IMR-90 (cell line): ENCODE results near the gene PI4KA. TPM values are rescaled to one million over a fixed set of nuclear protein-coding genes. Genes with fewer than 3 reads are reported as not detected.

Source experiments
- ATAC-seq: fragments of 200-7000 bp; cut with Tn5 transposase; 2 replicates; pipeline ENCODE4 v1.9.1; 2020; ENCODE audit warnings: low read depth, mild to moderate bottlenecking, moderate library complexity
- BruUV-seq: library from RNA; stranded (reverse); fragments of 400-500 nt; replicated peaks from 2 replicates; lab custom pipeline; 2021; lab: Mats Ljungman, UMichigan
- CTCF ChIA-PET: fragments of 300-600 bp; formaldehyde crosslinking; extraction: SDS; loops from one replicate; lab custom pipeline; 2021; ENCODE audit warnings: antibody characterized with exemption; lab: Yijun Ruan, JAX
- POLR2A ChIA-PET: fragments of 300-600 bp; sonication (Branson Sonifier 250); formaldehyde crosslinking; loops from one replicate; lab custom pipeline; 2022; ENCODE audit warnings: antibody characterized with exemption; ENCODE audit not compliant: unreplicated experiment; lab: Charles Lee
- DNase-seq: peaks from one replicate; pipeline ENCODE4 v3.0.0; 2013
- H2AFZ ChIP-seq: replicated peaks from 2 replicates; pipeline ENCODE3; 2013; ENCODE audit warnings: low read length, mild to moderate bottlenecking; ENCODE audit not compliant: poor library complexity
- H2AK5ac ChIP-seq: 2 replicates; pipeline ENCODE4 v1.6.1; 2013; ENCODE audit warnings: low read depth, low read length, inconsistent platforms
- H2AK9ac ChIP-seq: replicated peaks from 2 replicates; pipeline ENCODE3; 2013; ENCODE audit warnings: mild to moderate bottlenecking, low read depth, low read length, moderate library complexity; ENCODE audit not compliant: poor library complexity
- H2BK120ac ChIP-seq: 2 replicates; pipeline ENCODE4 v1.6.1; 2013; ENCODE audit warnings: low read depth, low read length, inconsistent platforms
- H2BK15ac ChIP-seq: 3 replicates; pipeline ENCODE4 v1.6.1; 2013; ENCODE audit warnings: low read depth, low read length, inconsistent platforms
- H2BK20ac ChIP-seq: 2 replicates; pipeline ENCODE4 v1.6.1; 2013; ENCODE audit warnings: low read depth, mild to moderate bottlenecking, inconsistent platforms, low read length, moderate library complexity
- H2BK5ac ChIP-seq: 2 replicates; pipeline ENCODE4 v1.6.1; 2013; ENCODE audit warnings: mild to moderate bottlenecking, low read depth, low read length, inconsistent platforms; ENCODE audit not compliant: poor library complexity, severe bottlenecking
- H3K14ac ChIP-seq: replicated peaks from 2 replicates; pipeline ENCODE4 v1.6.1; 2013; ENCODE audit warnings: low read depth, low read length, inconsistent platforms
- H3K18ac ChIP-seq: 2 replicates; pipeline ENCODE4 v1.6.1; 2013; ENCODE audit warnings: low read depth, low read length, control low read depth
- H3K23ac ChIP-seq: 2 replicates; pipeline ENCODE4 v1.6.1; 2013; ENCODE audit warnings: low read depth, low read length, inconsistent platforms
- H3K27ac ChIP-seq: 2 replicates; pipeline ENCODE4 v1.5.1; 2013; ENCODE audit warnings: mild to moderate bottlenecking, control low read depth, low read length; ENCODE audit not compliant: insufficient read depth
- H3K27me3 ChIP-seq: 2 replicates; pipeline ENCODE4 v1.6.1; 2013; ENCODE audit warnings: low read length; ENCODE audit not compliant: control insufficient read depth, insufficient read depth
- H3K36me3 ChIP-seq: 2 replicates; pipeline ENCODE4 v1.6.1; 2013; ENCODE audit warnings: low read length, mixed read lengths; ENCODE audit not compliant: control insufficient read depth, insufficient read depth
- H3K4ac ChIP-seq: 2 replicates; pipeline ENCODE4 v1.6.1; 2013; ENCODE audit warnings: low read depth, low read length, inconsistent platforms
- H3K4me1 ChIP-seq: 2 replicates; pipeline ENCODE4 v1.6.1; 2013; ENCODE audit warnings: low read length, mixed read lengths; ENCODE audit not compliant: control insufficient read depth, insufficient read depth
- H3K4me2 ChIP-seq: 2 replicates; pipeline ENCODE4 v1.6.1; 2013; ENCODE audit warnings: low read depth, mild to moderate bottlenecking, control low read depth, low read length, moderate library complexity
- H3K4me3 ChIP-seq: 2 replicates; pipeline ENCODE4 v1.5.1; 2013; ENCODE audit warnings: low read depth, mild to moderate bottlenecking, control low read depth, low read length, moderate library complexity; ENCODE audit not compliant: insufficient read depth
- H3K56ac ChIP-seq: 2 replicates; pipeline ENCODE4 v1.6.1; 2013; ENCODE audit warnings: low read length, inconsistent platforms; ENCODE audit not compliant: insufficient read depth; ENCODE audit errors: extremely low read depth
- H3K79me1 ChIP-seq, 2 experiments: 2 replicates each; pipeline ENCODE4 v1.6.1; 2013; ENCODE audit warnings: low read length in 2 of 2, inconsistent platforms in 1 of 2, low read depth in 1 of 2
- H3K9ac ChIP-seq: 2 replicates; pipeline ENCODE4 v1.6.1; 2013; ENCODE audit warnings: low read depth, low read length, control low read depth
- H3K9me1 ChIP-seq: 2 replicates; pipeline ENCODE4 v1.6.1; 2013; ENCODE audit warnings: low read length, inconsistent platforms; ENCODE audit not compliant: insufficient read depth
- H3K9me3 ChIP-seq: 2 replicates; pipeline ENCODE4 v1.6.1; 2013; ENCODE audit warnings: low read length; ENCODE audit not compliant: control insufficient read depth, insufficient read depth
- H4K20me1 ChIP-seq: 2 replicates; pipeline ENCODE4 v1.6.1; 2013; ENCODE audit warnings: low read length, inconsistent platforms; ENCODE audit not compliant: insufficient read depth
- H4K5ac ChIP-seq: 2 replicates; pipeline ENCODE4 v1.6.1; 2013; ENCODE audit warnings: mild to moderate bottlenecking, low read depth, low read length, control low read depth
- H4K8ac ChIP-seq, 2 experiments: 2 replicates each; pipeline ENCODE4 v1.6.1; 2013; ENCODE audit warnings: low read depth in 2 of 2, low read length in 2 of 2, control low read depth in 1 of 2, inconsistent platforms in 1 of 2
- H4K91ac ChIP-seq: 2 replicates; pipeline ENCODE4 v1.6.1; 2013; ENCODE audit warnings: low read depth, low read length, inconsistent platforms; ENCODE audit not compliant: insufficient read depth
- BHLHE40 ChIP-seq: fragments of 150-350 bp; IDR thresholded peaks from 2 replicates; pipeline ENCODE4 v1.6.1; 2016; ENCODE audit warnings: mild to moderate bottlenecking, low read depth, low read length
- CEBPB ChIP-seq: IDR thresholded peaks from 2 replicates; pipeline ENCODE4 v1.6.1; 2012; ENCODE audit warnings: low read depth, low read length, improper control_type of control experiment
- ELK1 ChIP-seq: fragments of 150-350 bp; IDR thresholded peaks from 2 replicates; pipeline ENCODE4 v1.6.1; 2016; ENCODE audit warnings: low read depth, mild to moderate bottlenecking, low read length, moderate library complexity, borderline replicate concordance
- FOS ChIP-seq: fragments of 150-350 bp; IDR thresholded peaks from 2 replicates; pipeline ENCODE4 v1.6.1; 2016; ENCODE audit warnings: low read depth, low read length
- MAFK ChIP-seq: IDR thresholded peaks from 2 replicates; pipeline ENCODE4 v1.6.1; 2012; ENCODE audit warnings: low read depth, low read length, improper control_type of control experiment
- NFE2L2 ChIP-seq: fragments of 150-350 bp; IDR thresholded peaks from 2 replicates; pipeline ENCODE4 v1.6.1; 2016; ENCODE audit warnings: low read depth, mild to moderate bottlenecking, low read length
- RFX5 ChIP-seq: IDR thresholded peaks from 2 replicates; pipeline ENCODE4 v1.8.0; 2012; ENCODE audit warnings: low read depth, mild to moderate bottlenecking, low read length, moderate library complexity
- USF2 ChIP-seq: fragments of 150-350 bp; IDR thresholded peaks from 2 replicates; pipeline ENCODE4 v1.6.1; 2017; ENCODE audit warnings: mild to moderate bottlenecking, antibody characterized with exemption, low read length, low read depth
- WGBS, 2 experiments: methylation state at CpG; one replicate each; pipeline versions ENCODE4 v1.1.5 to v1.1.7; 2013; ENCODE audit warnings: missing lambda C conversion rate in 2 of 2; ENCODE audit not compliant: insufficient read length in 1 of 2; ENCODE audit errors: extremely low coverage in 2 of 2; 5-methylcytosine and 5-hydroxymethylcytosine counted together
- dilution Hi-C: fragments of 300-500 bp; cut with HindIII; formaldehyde crosslinking; loops from one replicate; pipeline ENCODE4 v1.14.3; 2018; ENCODE audit warnings: low sequenced_read_pairs; ENCODE audit not compliant: unreplicated experiment
- in situ Hi-C: fragments of 300-500 bp; cut with MboI; formaldehyde crosslinking; loops from 3 replicates; pipeline ENCODE4 v1.14.3; 2019; ENCODE audit warnings: low sequenced_read_pairs, inconsistent platforms, mixed read lengths
- intact Hi-C: fragments of 100-400 bp; cut with micrococcal nuclease; formaldehyde crosslinking; loops from 2 replicates; pipeline ENCODE4 v1.10.0; 2022
- polyA plus RNA-seq, 3 experiments: library from polyadenylated mRNA; depleted of rRNA; stranded (reverse); fragments of >200 nt; gene quantifications; 2 replicates each; pipeline ENCODE4 v1.2.3, GENCODE V29; 2012; ENCODE audit warnings: low replicate concordance in 1 of 3
- total RNA-seq: library from RNA; depleted of rRNA; stranded (reverse); fragments of >200 nt; gene quantifications from 2 replicates; pipeline ENCODE4 v1.2.3, GENCODE V29; 2012

Gene PI4KA
- total and polyA plus RNA-seq, 2 of the 4 experiments (the other 2 are of a cell fraction), result 16.8 to 35.5 TPM

DNA sequence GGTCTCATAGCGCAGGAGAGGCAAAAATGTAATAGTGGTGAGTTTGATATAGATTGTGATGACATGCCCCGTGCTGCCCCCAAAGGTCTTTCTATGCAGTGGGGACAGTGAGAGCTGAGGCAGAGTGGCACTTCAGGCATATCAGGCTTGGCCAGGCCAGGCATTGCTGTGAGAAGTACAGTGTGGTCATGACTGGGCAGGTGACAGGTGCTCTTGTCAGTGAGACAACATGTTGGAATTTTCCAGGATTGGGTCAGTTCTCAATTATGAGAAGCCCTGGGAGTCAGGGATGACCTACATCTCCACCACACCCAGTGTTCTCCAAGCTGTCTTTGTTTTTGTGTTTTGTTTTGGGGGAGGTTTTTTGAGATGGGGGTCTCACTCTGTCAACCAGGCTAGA is 3.9 kb upstream of the PI4KA start:
- Histone ChIP-seq H2AK5ac (no peak overlapping the region), H2BK5ac (no peak overlapping the region), H3K4me3 (no peak overlapping the region), H2BK120ac (no peak overlapping the region), H3K36me3 (peaks cover 12% of the 10 kb centered on the region; the same call in 1 of the 2 replicates), H3K27ac (no peak overlapping the region), H3K23ac (no peak overlapping the region), H2BK20ac (no peak overlapping the region), H2AK9ac (no peak overlapping the region), H4K8ac (no peak overlapping the region), H3K9me3 (no peaks in the 10 kb centered on the region), H4K91ac (no peak overlapping the region), H3K9ac (no peak overlapping the region), H4K20me1 (peaks cover 15% of the 10 kb centered on the region), H2BK15ac (no peak overlapping the region), H3K14ac (no peak overlapping the region), H3K9me1 (peaks cover 37% of the 10 kb centered on the region), H3K4me2 (no peak overlapping the region), H3K18ac (no peak overlapping the region), H3K27me3 (no peaks in the 10 kb centered on the region), H4K5ac (no peak overlapping the region), H3K79me1 (peaks cover 37 to 76% of the 10 kb centered on the region in 2 experiments), H3K4ac (no peak overlapping the region), H2AFZ (no peak overlapping the region), H3K56ac (no peak overlapping the region), H3K4me1 (peaks cover 21% of the 10 kb centered on the region)
- intact Hi-C loops (no loop called here), in situ Hi-C loops (no loop called here), dilution Hi-C loops (no loop called here)
- ChIA-PET POLR2A (no interaction called here), CTCF (no interaction called here)
- BruUV-seq, result no TSS peak
- DNase-seq (no peak), ATAC-seq (no peak)
- 64% methylated on average over 2 of the region's 2 CpGs; no CpG with 5 or more reads in 1 of the 2 experiments for WGBS, 2 experiments
- no peak for TF ChIP-seq CEBPB
- no peak for TF ChIP-seq FOS
- TF ChIP-seq MAFK, result no peak
- TF ChIP-seq NFE2L2, result no peak
- TF ChIP-seq RFX5, result no peak
- TF ChIP-seq ELK1, result no peak
- TF ChIP-seq BHLHE40, result no peak
- no peak for TF ChIP-seq USF2
